ENCODE measurements around the gene HS6ST3. TPM values are rescaled to one million over a fixed set of nuclear protein-coding genes. Genes with fewer than 3 reads are reported as not detected.

Gene HS6ST3
- total RNA-seq, 4 donors from 2014 or later = 0.16 to 0.27 TPM; not detected in 2

GRCh38 chr13:96810104-96810503, 720.2 kb downstream of the HS6ST3 start:
- Histone ChIP-seq H3K4me1 (peaks cover 0 to 9% (median 3%) of the 10 kb centered on the region in 4 donors), H3K4me3 (no peak overlapping the region), H3K27me3 (no peaks in the 10 kb centered on the region), H3K36me3 (no peaks in the 10 kb centered on the region), H3K27ac (no peak overlapping the region), H3K9me3 (no peaks in the 10 kb centered on the region)
- TF ChIP-seq EP300 (IDR thresholded peaks at IDR 0.05; ENCODE audit: low read depth) (no peak), CTCF (IDR thresholded peaks at IDR 0.05) (no peak), POLR2AphosphoS5 (IDR thresholded peaks at IDR 0.05) (no peak), POLR2A (IDR thresholded peaks at IDR 0.05) (no peak)
- intact Hi-C loops (cut with DNase I; ENCODE audit: low total_unique reads) (no loop called here), in situ Hi-C loops (cut with MboI; ENCODE audit: low pct_ligation_motif_present in 1 of 4, low pct_unique_long_range_greater_than_20kb in 1 of 4, low sequenced_read_pairs in 3 of 4) (loop anchor here in 1 of 4 donors (25.0 kb wide), 1 partner anchor 773 kb away; no protein-coding TSS in a partner anchor)
- WGBS, 2 donors (ENCODE audit: low coverage in 1 of 2) = 46 to 53% methylated on average over 2 to 4 of the region's 4 CpGs
- DNase-seq = no peak

- intact Hi-C loops (cut with DNase I; ENCODE audit: low total_unique reads) = no loop called here
- 47 to 51% methylated on average over 5 of the region's 5 CpGs for WGBS, 2 donors (ENCODE audit: low coverage in 1 of 2)
- H3K4me1 ChIP-seq = peaks cover 0 to 9% (median 3%) of the 10 kb centered on the region in 4 donors
- no peak overlapping the region for H3K27ac ChIP-seq
- TF ChIP-seq POLR2A (IDR thresholded peaks at IDR 0.05) (no peak), EP300 (IDR thresholded peaks at IDR 0.05; ENCODE audit: low read depth) (no peak), CTCF (IDR thresholded peaks at IDR 0.05) (no peak), POLR2AphosphoS5 (IDR thresholded peaks at IDR 0.05) (no peak)
- H3K36me3 ChIP-seq = no peaks in the 10 kb centered on the region
- no peak overlapping the region for H3K4me3 ChIP-seq
- DNase-seq = no peak
- H3K27me3 ChIP-seq = no peaks in the 10 kb centered on the region
- in situ Hi-C loops (cut with MboI; ENCODE audit: low pct_ligation_motif_present in 1 of 4, low pct_unique_long_range_greater_than_20kb in 1 of 4, low sequenced_read_pairs in 3 of 4) = loop anchor here in 1 of 4 donors (25.0 kb wide), 1 partner anchor 774 kb away; no protein-coding TSS in a partner anchor
- H3K9me3 ChIP-seq = no peaks in the 10 kb centered on the region
Measured at GRCh38 chr13:96811049-96811448, 721.1 kb downstream of the HS6ST3 start.

- WGBS, 2 donors (ENCODE audit: low coverage in 1 of 2) = 68 to 81% methylated on average over 2 to 4 of the region's 4 CpGs
- intact Hi-C loops (cut with DNase I; ENCODE audit: low total_unique reads) = no loop called here
- in situ Hi-C loops (cut with MboI; ENCODE audit: low pct_ligation_motif_present in 1 of 4, low pct_unique_long_range_greater_than_20kb in 1 of 4, low sequenced_read_pairs in 3 of 4) = loop anchor here in 1 of 4 donors (25.0 kb wide), 1 partner anchor 779 kb away; no protein-coding TSS in a partner anchor
Measured at GRCh38 chr13:96816261-96816660, 726.4 kb downstream of the HS6ST3 start.

GRCh38 chr13:96816874-96817273, 727.0 kb downstream of the HS6ST3 start:
- 76 to 78% methylated on average over 7 to 9 of the region's 9 CpGs for WGBS, 2 donors (ENCODE audit: low coverage in 1 of 2)

More at GRCh38 chr13:96816261-96816660, 726.4 kb downstream of the HS6ST3 start:
- DNase-seq = no peak
- H3K27me3 ChIP-seq = no peaks in the 10 kb centered on the region
- no peak overlapping the region for H3K27ac ChIP-seq
- peaks cover 0 to 1% (median 0%) of the 10 kb centered on the region in 4 donors for H3K4me1 ChIP-seq
- H3K9me3 ChIP-seq = no peaks in the 10 kb centered on the region
- TF ChIP-seq POLR2A (IDR thresholded peaks at IDR 0.05) (no peak), POLR2AphosphoS5 (IDR thresholded peaks at IDR 0.05) (no peak), EP300 (IDR thresholded peaks at IDR 0.05; ENCODE audit: low read depth) (no peak), CTCF (IDR thresholded peaks at IDR 0.05) (no peak)
- no peak overlapping the region for H3K4me3 ChIP-seq
- no peaks in the 10 kb centered on the region for H3K36me3 ChIP-seq

More at GRCh38 chr13:96816874-96817273, 727.0 kb downstream of the HS6ST3 start:
- DNase-seq = no peak
- Histone ChIP-seq H3K27me3 (no peaks in the 10 kb centered on the region), H3K4me1 (no peaks in the 10 kb centered on the region), H3K27ac (no peak overlapping the region), H3K9me3 (no peaks in the 10 kb centered on the region), H3K4me3 (no peak overlapping the region), H3K36me3 (no peaks in the 10 kb centered on the region)
- no peak for TF ChIP-seq CTCF (IDR thresholded peaks at IDR 0.05)
- no peak for TF ChIP-seq EP300 (IDR thresholded peaks at IDR 0.05; ENCODE audit: low read depth)
- no peak for TF ChIP-seq POLR2AphosphoS5 (IDR thresholded peaks at IDR 0.05)
- no peak for TF ChIP-seq POLR2A (IDR thresholded peaks at IDR 0.05)
- intact Hi-C loops (cut with DNase I; ENCODE audit: low total_unique reads) = no loop called here
- in situ Hi-C loops (cut with MboI; ENCODE audit: low pct_ligation_motif_present in 1 of 4, low pct_unique_long_range_greater_than_20kb in 1 of 4, low sequenced_read_pairs in 3 of 4) = loop anchor here in 1 of 4 donors (25.0 kb wide), 1 partner anchor 780 kb away; no protein-coding TSS in a partner anchor

All from transverse colon (tissue), 4 donors.